GM19468 (cell line): ENCODE measurements around the gene C1QA.

Source experiments
- ATAC-seq: cut with Tn5 transposase; IDR thresholded peaks from one replicate; pipeline ENCODE4 v1.9.1; 2021; ENCODE audit warnings: mild to moderate bottlenecking, moderate library complexity, moderate number of reproducible peaks; ENCODE audit not compliant: unreplicated experiment; ENCODE audit errors: extremely low read depth

The C1QA gene

GRCh38 chr1:22636353-22636752 is at the start of gene C1QA:
Gene C1QA (plus strand): TSS chr1:22636628. CDS start chr1:22637617, 989 bp downstream.
- ATAC-seq, result no peak

GRCh38 chr1:22587247-22587646 is 49.2 kb upstream of the C1QA start:
- ATAC-seq, result no peak

- no peak for ATAC-seq
Observed at GRCh38 chr1:22588899-22589422, 47.5 kb upstream of the C1QA start.

GRCh38 chr1:22591576-22591975 is 44.9 kb upstream of the C1QA start:
- ATAC-seq, result no peak

GRCh38 chr1:22592051-22592450 is 44.4 kb upstream of the C1QA start:
- no peak for ATAC-seq

GRCh38 chr1:22592919-22593790 is 43.3 kb upstream of the C1QA start:
- no peak for ATAC-seq

GRCh38 chr1:22594396-22594795 is 42.0 kb upstream of the C1QA start:
- no peak for ATAC-seq

- no peak for ATAC-seq
Observed at GRCh38 chr1:22595108-22595507, 41.3 kb upstream of the C1QA start.

GRCh38 chr1:22597301-22597965 is 39.0 kb upstream of the C1QA start:
- no peak for ATAC-seq

GRCh38 chr1:22597996-22598395 is 38.4 kb upstream of the C1QA start:
- ATAC-seq, result no peak

- no peak for ATAC-seq
Observed at GRCh38 chr1:22598736-22599135, 37.7 kb upstream of the C1QA start.

- no peak for ATAC-seq
Observed at GRCh38 chr1:22600071-22600816, 36.2 kb upstream of the C1QA start.

GRCh38 chr1:22600817-22601605 is 35.4 kb upstream of the C1QA start:
- ATAC-seq, result no peak

GRCh38 chr1:22601610-22602009 is 34.8 kb upstream of the C1QA start:
- no peak for ATAC-seq

- no peak for ATAC-seq
Observed at GRCh38 chr1:22602060-22602740, 34.2 kb upstream of the C1QA start.

GRCh38 chr1:22606161-22606560 is 30.3 kb upstream of the C1QA start:
- no peak for ATAC-seq

- no peak for ATAC-seq
Observed at GRCh38 chr1:22607154-22607553, 29.3 kb upstream of the C1QA start.

- ATAC-seq, result no peak
Observed at GRCh38 chr1:22608361-22608760, 28.1 kb upstream of the C1QA start.

- ATAC-seq, result no peak
Observed at GRCh38 chr1:22609291-22609690, 27.1 kb upstream of the C1QA start.
